Astrocyte (in vitro differentiated cells and primary cell): ENCODE data around the gene SPRY1.

Source experiments
- CTCF ChIP-seq: IDR thresholded peaks from 2 replicates; pipeline ENCODE4 v1.5.1; 2011; ENCODE audit warnings: low read depth, mild to moderate bottlenecking, inconsistent platforms, low read length, moderate library complexity; ENCODE audit not compliant: insufficient read depth
- EZH2 ChIP-seq: IDR thresholded peaks from 2 replicates; pipeline ENCODE4 v1.6.1; 2012; ENCODE audit warnings: mild to moderate bottlenecking, low read length, inconsistent platforms; ENCODE audit not compliant: insufficient read depth

- TF ChIP-seq CTCF (no peak), EZH2 (no peak)
Measured at GRCh38 chr4:123406872-123407271, 10.3 kb downstream of the SPRY1 start.
